Cardiac fibroblast (primary cell): ENCODE measurements around the gene RBM34.

Source experiments
- DNase-seq, 2 donors: peaks; one replicate each; pipeline versions ENCODE4 v3.0.0 to v3.0.0-alpha.2; 2010; ENCODE audit warnings: low read depth in 2 of 2
- H3K4me3 ChIP-seq, 2 donors: replicated peaks in 1 of 2; 1 replicate in 1 of 2; 2 replicates in 1 of 2; pipeline ENCODE4 v1.5.1; 2011; ENCODE audit warnings: low read depth in 2 of 2, low read length in 2 of 2, mild to moderate bottlenecking in 2 of 2, moderate library complexity in 1 of 2
- TF ChIP-seq, protein P1 (sequence below): IDR thresholded peaks from one replicate; pipeline ENCODE4 v1.5.1; 2011; ENCODE audit warnings: low read depth, mild to moderate bottlenecking, low read length, inconsistent platforms

The RBM34 gene

DNA sequence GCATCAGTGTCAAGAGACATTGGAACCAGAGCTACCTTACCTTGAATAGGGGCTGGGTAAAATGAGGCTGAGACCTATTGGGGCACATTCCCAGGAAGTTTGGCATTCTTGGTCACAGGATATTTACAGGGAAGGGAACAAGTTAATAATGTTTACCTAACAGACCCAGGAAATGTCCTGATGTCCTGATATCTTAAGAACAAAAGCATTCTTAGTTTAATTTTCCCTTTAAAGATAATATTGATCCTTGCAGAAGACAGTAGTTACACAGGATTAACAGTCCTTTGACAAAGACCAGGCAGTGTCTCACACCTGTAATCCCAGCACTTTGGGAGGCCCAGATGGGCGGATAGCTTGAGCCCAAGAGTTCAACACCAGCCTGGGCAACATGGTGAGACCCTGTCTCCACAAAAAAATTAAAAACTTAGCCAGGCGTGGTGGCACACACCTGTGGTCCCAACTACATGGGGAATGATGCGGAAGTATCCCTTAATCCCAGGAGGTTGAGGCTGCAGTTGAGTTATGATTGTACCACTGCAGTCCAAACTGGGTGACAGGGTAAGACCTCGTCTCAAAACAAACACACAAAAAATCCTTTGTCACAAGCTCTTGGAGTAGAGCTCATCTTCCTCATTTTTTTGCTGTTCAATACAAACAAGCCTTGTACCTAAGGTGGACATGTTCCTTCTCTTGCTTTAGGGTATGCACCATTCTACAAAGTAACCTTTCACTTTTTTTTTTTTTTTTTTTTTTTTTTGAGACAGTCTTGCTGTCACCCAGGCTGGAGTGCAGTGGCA lies 31.1 kb downstream of the RBM34 start:
- H3K4me3 ChIP-seq: no peak overlapping the region
- DNase-seq: no peak
- TF ChIP-seq, protein P1, sequence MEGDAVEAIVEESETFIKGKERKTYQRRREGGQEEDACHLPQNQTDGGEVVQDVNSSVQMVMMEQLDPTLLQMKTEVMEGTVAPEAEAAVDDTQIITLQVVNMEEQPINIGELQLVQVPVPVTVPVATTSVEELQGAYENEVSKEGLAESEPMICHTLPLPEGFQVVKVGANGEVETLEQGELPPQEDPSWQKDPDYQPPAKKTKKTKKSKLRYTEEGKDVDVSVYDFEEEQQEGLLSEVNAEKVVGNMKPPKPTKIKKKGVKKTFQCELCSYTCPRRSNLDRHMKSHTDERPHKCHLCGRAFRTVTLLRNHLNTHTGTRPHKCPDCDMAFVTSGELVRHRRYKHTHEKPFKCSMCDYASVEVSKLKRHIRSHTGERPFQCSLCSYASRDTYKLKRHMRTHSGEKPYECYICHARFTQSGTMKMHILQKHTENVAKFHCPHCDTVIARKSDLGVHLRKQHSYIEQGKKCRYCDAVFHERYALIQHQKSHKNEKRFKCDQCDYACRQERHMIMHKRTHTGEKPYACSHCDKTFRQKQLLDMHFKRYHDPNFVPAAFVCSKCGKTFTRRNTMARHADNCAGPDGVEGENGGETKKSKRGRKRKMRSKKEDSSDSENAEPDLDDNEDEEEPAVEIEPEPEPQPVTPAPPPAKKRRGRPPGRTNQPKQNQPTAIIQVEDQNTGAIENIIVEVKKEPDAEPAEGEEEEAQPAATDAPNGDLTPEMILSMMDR: no peak

DNA sequence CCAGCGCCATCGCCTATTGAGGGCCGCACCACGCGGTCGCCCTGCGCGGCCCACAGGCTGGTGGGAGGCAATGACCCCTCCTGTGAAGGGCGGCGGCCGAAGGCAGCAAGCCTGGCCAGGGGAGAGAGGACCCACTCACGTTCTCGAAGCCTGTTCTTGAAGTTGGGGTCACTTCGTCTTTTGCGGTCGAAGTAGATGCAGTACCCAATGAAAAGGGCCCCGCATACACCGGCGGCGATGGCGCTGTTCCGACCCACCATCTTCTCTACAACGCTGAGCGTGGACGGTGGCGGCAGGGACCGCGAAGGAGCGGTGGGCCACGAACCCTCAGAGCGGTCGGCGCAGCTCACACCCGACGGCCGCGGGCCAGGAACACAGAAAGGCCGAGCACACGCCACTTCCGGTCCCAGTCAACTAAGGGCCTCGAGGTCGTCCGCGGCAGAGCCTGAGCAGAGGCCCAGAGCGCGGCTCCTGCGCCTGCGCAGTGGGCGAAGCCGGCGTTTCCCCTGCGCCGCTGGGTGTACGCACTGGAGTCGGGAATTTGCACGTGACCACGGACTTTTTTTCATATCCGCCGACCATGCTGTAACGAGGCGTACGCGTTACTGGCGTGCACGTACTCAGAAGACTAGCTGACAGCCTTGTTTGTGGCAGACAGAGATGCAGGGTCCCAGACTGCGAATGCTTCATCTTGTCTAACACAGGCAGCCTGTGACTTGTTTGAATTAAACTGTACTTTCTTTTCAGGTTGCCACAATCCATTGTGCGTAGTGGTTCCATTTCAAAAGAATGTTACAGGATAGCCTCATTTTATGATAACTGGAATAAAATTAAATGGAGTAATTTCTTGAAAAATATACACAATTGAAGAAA lies 32.4 kb downstream of the RBM34 start, which contains the start of gene TOMM20:
TSS of gene TOMM20 (minus strand) at position 382 of the 873 bp plus-strand sequence. CDS start at position 260, 122 bp downstream.
- TF ChIP-seq, protein P1: no peak
- H3K4me3 ChIP-seq: peak within 1 kb of the TSS; percentile 94 to 98
- DNase-seq: peak; percentile 99

DNA sequence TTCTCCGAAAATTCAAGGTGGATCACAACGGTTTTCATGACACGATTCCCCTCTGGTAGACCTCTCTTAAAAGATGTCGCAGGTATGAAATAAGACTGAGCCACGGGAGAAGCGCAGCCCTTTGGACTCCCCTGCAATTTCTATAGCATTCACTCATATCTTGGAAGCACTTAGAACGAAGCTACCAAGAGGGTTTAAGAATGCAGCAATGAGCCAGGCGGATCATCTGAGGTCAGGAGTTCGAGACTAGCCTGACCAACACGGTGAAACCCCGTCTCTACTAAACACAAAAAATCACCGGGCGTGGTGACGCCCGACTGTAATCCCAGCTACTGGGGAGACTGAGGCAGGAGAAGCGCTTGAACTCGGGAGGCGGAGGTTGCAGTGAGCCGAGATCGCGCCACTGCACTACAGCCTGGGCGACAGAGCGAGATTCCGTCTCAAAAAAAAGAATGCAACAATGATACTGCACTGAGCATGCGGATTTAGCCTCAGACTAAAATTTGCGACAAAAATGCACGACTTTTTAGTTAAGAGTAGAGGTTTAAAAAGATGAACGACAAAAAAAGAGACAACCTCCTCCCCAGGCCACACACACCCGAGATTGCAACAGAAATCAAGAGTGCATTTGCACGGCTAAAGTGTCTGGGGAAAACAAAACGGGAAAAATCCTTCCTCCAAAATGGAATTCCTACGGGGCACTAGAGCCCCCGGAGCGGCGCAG lies 33.2 kb downstream of the RBM34 start:
- DNase-seq: no peak
- peak overlapping the region; percentile 94 to 98 for H3K4me3 ChIP-seq
- TF ChIP-seq, protein P1: no peak

DNA sequence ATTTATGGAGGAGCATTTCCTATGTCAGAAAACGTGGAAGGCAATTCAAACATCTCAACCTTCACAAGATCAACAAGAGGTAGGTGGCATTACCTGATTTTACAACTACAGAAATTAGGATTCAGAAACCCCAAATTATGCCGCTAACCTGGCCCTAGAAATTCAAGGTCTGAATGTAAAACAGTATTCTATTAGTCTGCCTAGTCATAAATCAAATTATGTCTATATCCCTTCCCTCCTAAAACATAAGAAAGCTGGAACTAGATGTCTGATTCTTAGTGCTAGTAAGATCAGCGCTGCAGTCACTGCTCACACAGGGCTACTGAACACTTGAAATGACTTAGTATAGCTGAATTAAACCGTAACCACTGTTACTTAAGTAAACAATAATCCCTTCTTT lies 33.8 kb downstream of the RBM34 start:
- TF ChIP-seq, protein P1: no peak
- H3K4me3 ChIP-seq: peak overlapping the region; percentile 94 to 98
- no peak for DNase-seq

DNA sequence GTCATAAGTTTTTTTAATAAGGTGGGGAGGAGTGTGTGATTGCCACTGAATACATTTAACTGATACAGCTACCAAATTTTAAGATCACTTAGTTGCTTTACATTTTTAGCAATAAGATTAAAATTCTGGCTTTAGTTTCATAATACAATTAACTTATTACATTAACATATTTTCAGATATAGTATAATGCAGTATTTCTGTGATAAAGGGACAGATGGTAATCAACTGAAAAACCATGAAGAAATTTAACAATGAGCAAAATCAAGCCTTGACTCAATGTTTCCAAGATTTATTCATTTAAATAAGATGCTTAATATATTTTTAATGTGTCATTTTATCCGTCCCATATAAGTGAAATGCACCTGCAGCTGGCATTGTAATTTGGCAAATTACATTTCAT lies 36.4 kb downstream of the RBM34 start:
- TF ChIP-seq, protein P1: no peak
- no peak overlapping the region for H3K4me3 ChIP-seq
- DNase-seq: no peak

DNA sequence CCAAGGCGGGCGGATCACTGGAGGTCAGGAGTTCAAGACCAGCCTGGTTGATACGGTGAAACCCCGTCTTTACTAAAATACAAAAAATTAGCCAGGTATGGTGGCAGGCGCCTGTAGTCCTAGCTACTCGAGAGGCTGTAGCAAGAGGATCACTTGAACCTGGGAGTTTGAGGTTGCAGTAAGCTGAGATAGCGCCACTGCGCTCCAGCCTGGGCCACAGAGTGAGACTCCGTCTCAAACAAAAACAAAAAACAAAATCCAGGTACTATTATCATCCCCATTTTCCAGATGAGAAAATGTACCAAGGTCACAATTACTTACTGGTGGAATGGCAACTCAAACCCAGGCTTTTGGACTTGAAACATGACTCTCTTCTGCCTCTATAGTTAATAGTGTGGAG lies 36.9 kb downstream of the RBM34 start:
- TF ChIP-seq, protein P1: no peak
- DNase-seq: no peak
- H3K4me3 ChIP-seq: no peak overlapping the region
